Activated naive CD4-positive, alpha-beta T cell treated with anti-CD3 and anti-CD28 coated beads, Interleukin-2, amount 10 ng/mL, durations not matched to agents 7 days and 5 days (primary cell): ENCODE data around the gene NAA30.

Experiments
- CTCF ChIA-PET: fragments of 350-600 bp; sonication (Branson Sonifier 250); formaldehyde crosslinking; loops from one replicate; lab custom pipeline; 2021; ENCODE audit warnings: antibody characterized with exemption; lab: Charles Lee
- DNase-seq: peaks from one replicate; pipeline ENCODE4 v3.0.0-alpha.2; 2020
- H3K27ac Mint-ChIP-seq: one replicate; pipeline ENCODE4 v1.8.0; 2021; ENCODE audit warnings: mild to moderate bottlenecking, moderate library complexity, mixed read lengths
- H3K27me3 Mint-ChIP-seq: one replicate; pipeline ENCODE4 v1.8.0; 2021; ENCODE audit warnings: mild to moderate bottlenecking, mixed read lengths
- H3K36me3 Mint-ChIP-seq: one replicate; pipeline ENCODE4 v1.8.0; 2021; ENCODE audit warnings: mixed read lengths
- H3K4me1 Mint-ChIP-seq: one replicate; pipeline ENCODE4 v1.8.0; 2021; ENCODE audit warnings: mixed read lengths
- H3K4me3 Mint-ChIP-seq: one replicate; pipeline ENCODE4 v1.8.0; 2021; ENCODE audit warnings: mild to moderate bottlenecking, moderate library complexity, mixed read lengths
- H3K9me3 Mint-ChIP-seq: one replicate; pipeline ENCODE4 v1.8.0; 2021; ENCODE audit warnings: mixed read lengths

Gene NAA30

GRCh38 chr14:57408634-57409033 is 18.2 kb downstream of the NAA30 start:
- H3K4me3 Mint-ChIP-seq, result no peak overlapping the region
- no peaks in the 10 kb centered on the region for H3K27me3 Mint-ChIP-seq
- CTCF ChIA-PET, result no interaction called here
- no peak overlapping the region for H3K27ac Mint-ChIP-seq
- peaks cover 2% of the 10 kb centered on the region for H3K4me1 Mint-ChIP-seq
- H3K9me3 Mint-ChIP-seq, result no peaks in the 10 kb centered on the region
- H3K36me3 Mint-ChIP-seq, result peaks cover 40% of the 10 kb centered on the region
- no peak for DNase-seq

GRCh38 chr14:57412341-57412740 is 22.0 kb downstream of the NAA30 start:
- no peak overlapping the region for H3K4me3 Mint-ChIP-seq
- H3K27me3 Mint-ChIP-seq, result no peaks in the 10 kb centered on the region
- no peaks in the 10 kb centered on the region for H3K4me1 Mint-ChIP-seq
- H3K36me3 Mint-ChIP-seq, result peaks cover 19% of the 10 kb centered on the region
- CTCF ChIA-PET, result no interaction called here
- no peaks in the 10 kb centered on the region for H3K9me3 Mint-ChIP-seq
- DNase-seq, result no peak
- H3K27ac Mint-ChIP-seq, result no peak overlapping the region

GRCh38 chr14:57413849-57414248 is 23.5 kb downstream of the NAA30 start:
- Mint-ChIP-seq H3K27me3 (no peaks in the 10 kb centered on the region), H3K36me3 (peaks cover 12% of the 10 kb centered on the region), H3K4me1 (no peaks in the 10 kb centered on the region), H3K4me3 (no peak overlapping the region), H3K9me3 (no peaks in the 10 kb centered on the region), H3K27ac (no peak overlapping the region)
- DNase-seq, result no peak
- CTCF ChIA-PET, result no interaction called here

- no peak for DNase-seq
- H3K27ac Mint-ChIP-seq, result no peak overlapping the region
- peaks cover 4% of the 10 kb centered on the region for H3K36me3 Mint-ChIP-seq
- H3K4me1 Mint-ChIP-seq, result no peaks in the 10 kb centered on the region
- no peaks in the 10 kb centered on the region for H3K27me3 Mint-ChIP-seq
- CTCF ChIA-PET, result no interaction called here
- no peaks in the 10 kb centered on the region for H3K9me3 Mint-ChIP-seq
- no peak overlapping the region for H3K4me3 Mint-ChIP-seq
Observed at GRCh38 chr14:57417228-57417627, 26.8 kb downstream of the NAA30 start.

GRCh38 chr14:57418999-57419398 is 28.6 kb downstream of the NAA30 start:
- H3K27me3 Mint-ChIP-seq, result no peaks in the 10 kb centered on the region
- no peak overlapping the region for H3K4me3 Mint-ChIP-seq
- DNase-seq, result no peak
- CTCF ChIA-PET, result no interaction called here
- H3K36me3 Mint-ChIP-seq, result no peaks in the 10 kb centered on the region
- no peaks in the 10 kb centered on the region for H3K9me3 Mint-ChIP-seq
- H3K4me1 Mint-ChIP-seq, result no peaks in the 10 kb centered on the region
- H3K27ac Mint-ChIP-seq, result no peak overlapping the region

- H3K9me3 Mint-ChIP-seq, result no peaks in the 10 kb centered on the region
- no peak overlapping the region for H3K4me3 Mint-ChIP-seq
- no peaks in the 10 kb centered on the region for H3K27me3 Mint-ChIP-seq
- no peaks in the 10 kb centered on the region for H3K4me1 Mint-ChIP-seq
- no peak overlapping the region for H3K27ac Mint-ChIP-seq
- CTCF ChIA-PET, result no interaction called here
- no peak for DNase-seq
- no peaks in the 10 kb centered on the region for H3K36me3 Mint-ChIP-seq
Observed at GRCh38 chr14:57420033-57420432, 29.6 kb downstream of the NAA30 start.

GRCh38 chr14:57420986-57421385 is 30.6 kb downstream of the NAA30 start:
- no peak overlapping the region for H3K27ac Mint-ChIP-seq
- H3K9me3 Mint-ChIP-seq, result no peaks in the 10 kb centered on the region
- no peak overlapping the region for H3K4me3 Mint-ChIP-seq
- H3K36me3 Mint-ChIP-seq, result no peaks in the 10 kb centered on the region
- CTCF ChIA-PET, result no interaction called here
- H3K4me1 Mint-ChIP-seq, result no peaks in the 10 kb centered on the region
- no peak for DNase-seq
- H3K27me3 Mint-ChIP-seq, result no peaks in the 10 kb centered on the region

- no peaks in the 10 kb centered on the region for H3K36me3 Mint-ChIP-seq
- H3K4me1 Mint-ChIP-seq, result no peaks in the 10 kb centered on the region
- DNase-seq, result no peak
- no peak overlapping the region for H3K27ac Mint-ChIP-seq
- no peaks in the 10 kb centered on the region for H3K9me3 Mint-ChIP-seq
- CTCF ChIA-PET, result no interaction called here
- H3K27me3 Mint-ChIP-seq, result no peaks in the 10 kb centered on the region
- no peak overlapping the region for H3K4me3 Mint-ChIP-seq
Observed at GRCh38 chr14:57435923-57436322, 45.5 kb downstream of the NAA30 start.

- H3K36me3 Mint-ChIP-seq, result no peaks in the 10 kb centered on the region
- no peak for DNase-seq
- no peaks in the 10 kb centered on the region for H3K27me3 Mint-ChIP-seq
- CTCF ChIA-PET, result no interaction called here
- no peak overlapping the region for H3K27ac Mint-ChIP-seq
- H3K9me3 Mint-ChIP-seq, result no peaks in the 10 kb centered on the region
- H3K4me3 Mint-ChIP-seq, result no peak overlapping the region
- no peaks in the 10 kb centered on the region for H3K4me1 Mint-ChIP-seq
Observed at GRCh38 chr14:57461777-57462320, 71.5 kb downstream of the NAA30 start.

GRCh38 chr14:57462551-57462950 is 72.2 kb downstream of the NAA30 start:
- no peaks in the 10 kb centered on the region for H3K36me3 Mint-ChIP-seq
- no peaks in the 10 kb centered on the region for H3K4me1 Mint-ChIP-seq
- no peaks in the 10 kb centered on the region for H3K9me3 Mint-ChIP-seq
- H3K27ac Mint-ChIP-seq, result no peak overlapping the region
- no peaks in the 10 kb centered on the region for H3K27me3 Mint-ChIP-seq
- CTCF ChIA-PET, result no interaction called here
- H3K4me3 Mint-ChIP-seq, result no peak overlapping the region
- no peak for DNase-seq

GRCh38 chr14:57464008-57464730 is 73.8 kb downstream of the NAA30 start:
- DNase-seq, result no peak
- H3K27ac Mint-ChIP-seq, result no peak overlapping the region
- CTCF ChIA-PET, result no interaction called here

More at GRCh38 chr14:57464008-57464730, 73.8 kb downstream of the NAA30 start:
- Mint-ChIP-seq H3K36me3 (no peaks in the 10 kb centered on the region), H3K4me1 (no peaks in the 10 kb centered on the region), H3K27me3 (no peaks in the 10 kb centered on the region), H3K9me3 (no peaks in the 10 kb centered on the region), H3K4me3 (no peak overlapping the region)
